ENCODE data around the gene TTC19.

TTC19 gene

GRCh38 chr17:15981646-15982580 is 17.7 kb upstream of the TTC19 start:
- no peak for TF ChIP-seq CTCF (IDR thresholded peaks at IDR 0.05; ENCODE audit: insufficient read depth, low read depth, low read length, missing control alignments)
- no peak for DNase-seq (ENCODE audit: low read depth)
- no peak overlapping the region for H3K4me3 ChIP-seq (ENCODE audit: low read depth, low read length)

GRCh38 chr17:15996322-15996721 is 3.3 kb upstream of the TTC19 start:
- no peak overlapping the region for H3K4me3 ChIP-seq (ENCODE audit: low read depth, low read length)
- TF ChIP-seq CTCF (IDR thresholded peaks at IDR 0.05; ENCODE audit: insufficient read depth, low read depth, low read length, missing control alignments) = no peak
- DNase-seq (ENCODE audit: low read depth) = no peak

GRCh38 chr17:15998031-15998562 is 1.5 kb upstream of the TTC19 start:
- H3K4me3 ChIP-seq (ENCODE audit: low read depth, low read length) = no peak overlapping the region
- no peak for TF ChIP-seq CTCF (IDR thresholded peaks at IDR 0.05; ENCODE audit: insufficient read depth, low read depth, low read length, missing control alignments)
- no peak for DNase-seq (ENCODE audit: low read depth)

GRCh38 chr17:15999974-16000827 is 577 bp downstream of the TTC19 start:
- peak overlapping the region; percentile 64 for H3K4me3 ChIP-seq (ENCODE audit: low read depth, low read length)
- no peak for TF ChIP-seq CTCF (IDR thresholded peaks at IDR 0.05; ENCODE audit: insufficient read depth, low read depth, low read length, missing control alignments)
- peak; percentile 57 for DNase-seq (ENCODE audit: low read depth)

- TF ChIP-seq CTCF (IDR thresholded peaks at IDR 0.05; ENCODE audit: insufficient read depth, low read depth, low read length, missing control alignments) = no peak
- H3K4me3 ChIP-seq (ENCODE audit: low read depth, low read length) = no peak overlapping the region
- no peak for DNase-seq (ENCODE audit: low read depth)
Observed at GRCh38 chr17:16001226-16001897, 1.7 kb downstream of the TTC19 start.

- no peak overlapping the region for H3K4me3 ChIP-seq (ENCODE audit: low read depth, low read length)
- DNase-seq (ENCODE audit: low read depth) = no peak
Observed at GRCh38 chr17:16002708-16003260, 3.2 kb downstream of the TTC19 start.

More at GRCh38 chr17:16002708-16003260, 3.2 kb downstream of the TTC19 start:
- no peak for TF ChIP-seq CTCF (IDR thresholded peaks at IDR 0.05; ENCODE audit: insufficient read depth, low read depth, low read length, missing control alignments)

Measured in GM12865 (cell line).